HG03558 (cell line): Measurements from ENCODE around the gene ZFYVE21.

Experiments used
- ATAC-seq: cut with Tn5 transposase; IDR thresholded peaks from one replicate; pipeline ENCODE4 v1.9.1; 2021; ENCODE audit warnings: moderate number of reproducible peaks; ENCODE audit not compliant: unreplicated experiment; ENCODE audit errors: extremely low read depth

ZFYVE21 gene

GRCh38 chr14:103715052-103716000, at the start of gene ZFYVE21, which contains the start of gene XRCC3:
TSS of gene ZFYVE21 (plus strand) at chr14:103715810. CDS start at chr14:103715842, 32 bp downstream.
TSS of gene XRCC3 (minus strand) at chr14:103715451. CDS start at chr14:103711087, 4,364 bp downstream.
- peak; percentile 91 for ATAC-seq

- ATAC-seq, result no peak
Observed at GRCh38 chr14:103667671-103668070, 47.9 kb upstream of the ZFYVE21 start.

DNA sequence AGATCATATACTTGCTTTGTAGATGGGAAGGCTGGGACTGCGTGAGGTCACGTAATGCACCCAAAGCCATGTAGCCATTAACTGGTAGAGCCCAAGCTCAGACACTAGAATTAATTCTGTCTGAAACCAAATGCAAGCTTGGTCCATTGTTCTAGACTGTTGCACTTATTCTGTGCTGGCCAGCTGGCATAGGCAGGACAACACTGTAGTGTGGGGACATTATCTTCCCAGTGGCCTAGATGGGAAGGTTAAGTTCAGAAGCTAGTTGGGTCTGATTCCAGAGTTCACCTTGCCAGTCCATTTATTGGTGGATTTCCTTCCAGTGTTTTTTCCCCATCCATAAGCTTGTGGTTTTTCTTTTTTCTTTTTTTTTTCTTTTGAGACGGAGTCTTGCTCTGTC, 47.5 kb upstream of the ZFYVE21 start:
- no peak for ATAC-seq

DNA sequence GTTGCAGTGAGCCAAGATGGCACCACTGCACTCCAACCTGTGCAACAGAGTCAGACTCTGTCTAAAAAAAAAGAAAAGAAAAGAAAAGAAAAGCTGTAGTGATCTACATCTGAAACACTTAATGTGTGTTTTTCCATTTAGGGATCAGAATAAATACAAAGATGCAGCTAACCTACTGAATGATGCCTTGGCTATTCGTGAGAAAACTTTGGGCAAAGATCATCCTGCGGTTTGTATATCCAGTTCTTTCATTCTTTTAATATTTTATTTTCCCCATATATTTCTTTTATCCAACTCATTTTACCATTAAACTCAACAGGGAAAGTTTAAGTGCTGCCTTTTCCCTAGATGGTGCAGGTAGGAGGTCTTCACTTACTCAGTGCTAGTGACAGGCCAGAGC, 46.2 kb upstream of the ZFYVE21 start:
- ATAC-seq, result no peak

DNA sequence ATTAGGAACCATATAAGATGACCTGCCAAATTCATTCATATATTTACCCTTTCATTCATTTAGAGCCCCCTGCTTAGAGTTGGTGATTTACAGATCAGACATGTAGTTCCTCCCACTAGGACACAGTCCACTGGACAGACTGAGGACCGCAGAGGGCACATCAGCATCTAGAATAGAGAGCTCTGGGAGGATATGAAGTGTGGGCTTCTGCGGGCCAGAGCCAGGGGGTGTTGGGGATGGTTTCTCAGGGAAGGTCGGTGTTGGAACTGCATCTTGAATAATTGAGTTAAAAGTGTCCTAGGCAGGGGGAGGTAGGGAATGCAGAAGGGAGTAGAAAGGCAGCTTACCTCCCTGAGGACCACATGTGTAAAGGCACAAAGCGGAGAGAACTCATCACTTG, 43.7 kb upstream of the ZFYVE21 start:
- no peak for ATAC-seq

DNA sequence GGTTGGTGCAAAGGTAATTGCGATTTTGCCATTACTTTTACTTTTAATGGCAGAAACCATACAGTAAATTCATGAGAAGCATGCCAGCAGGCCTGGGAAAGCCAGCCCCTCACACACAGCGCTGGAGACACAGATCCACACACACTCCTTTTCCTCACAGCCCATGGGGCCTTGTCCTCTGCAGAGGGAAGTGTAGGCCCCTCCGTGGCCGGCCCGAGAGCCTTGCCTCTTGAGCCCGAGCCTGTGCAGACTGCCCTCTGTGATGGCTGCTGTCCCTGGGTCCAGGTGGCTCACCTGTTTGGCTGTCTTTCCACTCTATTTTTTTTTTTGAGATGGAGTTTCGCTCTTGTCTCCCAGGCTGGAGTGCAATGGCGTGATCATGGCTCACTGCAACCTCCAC, 39.7 kb upstream of the ZFYVE21 start:
- no peak for ATAC-seq

GRCh38 chr14:103676881-103677675, 38.5 kb upstream of the ZFYVE21 start:
- no peak for ATAC-seq

DNA sequence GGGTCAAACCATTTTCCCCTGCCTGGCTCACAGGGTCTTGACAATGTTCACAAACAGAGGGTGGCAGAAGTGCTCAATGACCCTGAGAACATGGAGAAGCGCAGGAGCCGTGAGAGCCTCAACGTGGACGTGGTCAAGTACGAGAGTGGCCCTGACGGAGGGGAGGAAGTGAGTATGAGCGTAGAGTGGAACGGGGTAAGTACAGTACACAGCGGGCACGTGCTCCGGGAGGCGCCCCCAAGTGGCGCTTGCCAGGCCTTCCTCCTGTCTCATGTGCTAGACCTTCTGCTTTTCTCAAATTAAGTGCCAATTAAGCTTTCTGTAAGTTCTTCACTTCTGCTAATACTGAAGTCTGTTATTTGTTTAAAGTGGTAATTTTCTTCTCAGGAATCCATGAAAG, 36.3 kb upstream of the ZFYVE21 start:
- no peak for ATAC-seq

DNA sequence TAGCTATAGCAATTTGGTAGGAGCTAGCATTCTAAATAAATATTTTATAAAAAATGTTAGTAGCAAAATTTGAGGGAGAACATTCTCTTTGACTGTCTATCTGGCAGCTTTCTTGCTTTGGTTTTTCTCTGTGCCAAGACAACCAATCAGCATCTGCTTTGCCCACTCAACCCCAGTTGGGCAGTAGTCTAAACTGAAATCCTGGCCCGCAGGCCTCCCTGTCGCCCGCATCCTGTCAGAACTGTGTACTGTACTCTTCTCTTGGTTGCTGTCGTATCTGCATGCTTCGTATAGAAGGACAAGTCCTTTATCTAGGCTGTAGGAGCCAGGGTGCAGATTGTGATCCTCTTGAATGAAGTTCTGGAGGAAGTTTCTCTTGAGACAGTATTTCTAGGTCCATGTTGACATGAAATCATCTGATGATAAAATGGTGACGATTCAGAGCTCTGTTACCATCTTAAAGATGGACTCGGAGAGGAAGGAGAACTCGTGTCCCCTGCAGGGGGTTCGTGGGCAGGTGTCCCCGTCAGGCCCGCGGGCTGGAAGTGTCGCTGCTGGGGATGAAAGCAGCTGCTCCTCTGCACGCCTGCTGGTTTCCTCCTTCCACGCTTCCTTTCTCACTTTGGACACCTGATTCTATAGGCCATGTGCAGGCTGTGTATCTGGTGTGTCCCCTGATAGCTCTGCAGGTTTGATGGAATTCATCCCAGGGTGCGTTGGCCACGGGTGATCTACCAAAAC, 34.9 kb upstream of the ZFYVE21 start:
- no peak for ATAC-seq

- no peak for ATAC-seq
Observed at GRCh38 chr14:103683139-103683538, 32.5 kb upstream of the ZFYVE21 start.

DNA sequence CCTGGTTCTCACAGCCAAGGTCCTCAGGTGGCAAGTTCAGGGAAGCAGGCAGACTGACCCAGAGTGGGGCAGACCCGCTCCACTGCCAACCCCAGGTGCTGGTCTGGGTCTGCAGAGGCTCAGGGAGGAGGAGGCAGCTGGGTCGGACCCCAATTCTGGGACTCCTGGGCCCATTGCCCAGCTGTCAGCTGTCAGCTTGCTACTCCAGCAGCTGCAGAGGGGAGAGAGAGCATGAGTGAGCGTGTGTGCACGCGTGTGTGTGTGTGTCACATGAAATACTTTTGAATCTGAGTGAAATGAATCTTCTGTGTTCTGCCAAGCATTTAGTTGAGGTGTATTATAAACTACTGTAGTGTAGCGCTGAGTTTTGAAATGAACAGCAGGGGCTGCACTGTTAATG, 31.1 kb upstream of the ZFYVE21 start:
- ATAC-seq, result no peak

GRCh38 chr14:103684871-103685270, 30.7 kb upstream of the ZFYVE21 start:
- no peak for ATAC-seq

GRCh38 chr14:103685276-103686211, 30.1 kb upstream of the ZFYVE21 start:
- ATAC-seq, result no peak

GRCh38 chr14:103686831-103687485, 28.7 kb upstream of the ZFYVE21 start:
- ATAC-seq, result no peak

- no peak for ATAC-seq
Observed at GRCh38 chr14:103687712-103688111, 27.9 kb upstream of the ZFYVE21 start.

GRCh38 chr14:103688441-103688840, 27.2 kb upstream of the ZFYVE21 start:
- ATAC-seq, result no peak

DNA sequence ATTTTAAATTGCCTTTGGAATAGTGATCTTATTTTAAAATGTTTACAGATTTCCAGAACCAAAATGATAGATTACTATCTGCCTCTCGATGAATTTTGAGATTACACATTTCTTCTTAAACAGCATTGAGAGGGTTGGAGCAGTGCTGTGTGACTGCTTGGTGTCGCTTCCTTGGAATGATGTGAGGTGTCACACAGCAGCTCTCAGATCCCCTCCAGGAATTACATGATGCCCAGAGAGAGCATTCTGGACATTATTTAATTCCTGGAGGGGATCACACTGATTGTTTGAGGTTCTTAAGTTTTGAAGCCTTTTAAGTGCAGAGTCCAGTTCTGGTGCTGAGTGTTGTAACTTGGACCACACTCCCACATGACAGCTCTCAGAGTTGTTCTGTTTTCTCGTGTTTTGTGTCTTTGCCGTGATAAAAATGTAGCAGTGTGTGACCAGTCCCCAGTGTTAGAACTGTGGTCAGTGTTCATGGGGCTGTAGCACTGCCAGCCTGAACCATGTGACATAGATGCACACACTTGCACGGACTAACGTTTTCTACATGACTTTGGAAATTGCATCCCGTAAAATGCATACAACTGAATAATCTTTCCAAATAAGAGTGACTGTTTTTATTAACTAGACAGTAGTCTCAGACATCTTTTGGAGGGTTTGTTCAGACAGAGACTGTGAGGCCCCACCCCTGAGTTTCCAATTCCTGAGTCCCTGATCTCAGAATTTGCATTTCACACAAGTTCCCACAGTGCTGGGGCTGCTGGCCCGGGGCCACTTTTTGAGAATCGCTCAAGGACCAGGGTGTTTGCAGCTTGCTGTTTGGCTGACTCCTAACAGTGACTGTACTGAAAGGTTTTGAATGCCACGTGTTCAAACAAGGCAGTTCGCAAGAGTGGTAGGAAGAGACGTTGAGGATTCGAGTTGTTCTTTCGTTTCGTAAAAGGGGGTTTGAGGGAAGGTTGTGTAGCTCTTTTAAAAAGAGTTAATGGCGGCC, 26.4 kb upstream of the ZFYVE21 start:
- no peak for ATAC-seq

GRCh38 chr14:103690332-103690731, 25.3 kb upstream of the ZFYVE21 start:
- ATAC-seq, result no peak
